HepG2 (cell line): Measurements from ENCODE around the gene TPST2. TPM values are rescaled to one million over a fixed set of nuclear protein-coding genes. Genes with fewer than 3 reads are reported as not detected.

ENCODE experiments used
- BCL6 ChIP-seq: IDR thresholded peaks from 2 replicates; pipeline ENCODE4 v1.6.1; 2016; ENCODE audit warnings: missing genetic modification reagents, missing compliant biosample characterization
- BHLHE40 ChIP-seq: IDR thresholded peaks from 2 replicates; pipeline ENCODE4 v1.6.1; 2011; ENCODE audit warnings: low read length, improper control_type of control experiment
- CHD4 ChIP-seq: fragments of 200-600 bp; sonication (generic); IDR thresholded peaks from 2 replicates; pipeline ENCODE4 v1.7.0; 2017; ENCODE audit warnings: mild to moderate bottlenecking, low read length, borderline replicate concordance
- HOXA3 ChIP-seq: sonication (generic); formaldehyde crosslinking; IDR thresholded peaks from 2 replicates; pipeline ENCODE4 v1.5.0; 2020; ENCODE audit warnings: missing genetic modification reagents
- ISL2 ChIP-seq: sonication (generic); formaldehyde crosslinking; IDR thresholded peaks from 2 replicates; pipeline ENCODE4 v1.5.0; 2020; ENCODE audit warnings: missing genetic modification reagents
- KAT8 ChIP-seq: IDR thresholded peaks from 2 replicates; pipeline ENCODE4 v1.6.1; 2016; ENCODE audit warnings: missing genetic modification reagents, missing compliant biosample characterization
- MYC ChIP-seq: sonication (generic); formaldehyde crosslinking; IDR thresholded peaks from 2 replicates; pipeline ENCODE4 v1.9.0; 2021; ENCODE audit warnings: missing genetic modification reagents, borderline replicate concordance
- NFYB ChIP-seq: sonication (generic); formaldehyde crosslinking; IDR thresholded peaks from 2 replicates; pipeline ENCODE4 v1.4.0; 2020; ENCODE audit warnings: missing genetic modification reagents
- NR0B2 ChIP-seq: sonication (generic); formaldehyde crosslinking; IDR thresholded peaks from 2 replicates; pipeline ENCODE4 v1.4.0; 2020; ENCODE audit warnings: mild to moderate bottlenecking, missing genetic modification reagents
- SETDB1 ChIP-seq: sonication (generic); formaldehyde crosslinking; IDR thresholded peaks from 2 replicates; pipeline ENCODE4 v1.5.1; 2020; ENCODE audit warnings: missing genetic modification reagents, mild to moderate bottlenecking, borderline replicate concordance
- SIX4 ChIP-seq: sonication (generic); formaldehyde crosslinking; IDR thresholded peaks from 2 replicates; pipeline ENCODE4 v1.4.0; 2020; ENCODE audit warnings: missing genetic modification reagents
- SOX6 ChIP-seq, 2 experiments: fragments of 450-650 bp in 1 of 2; sonication (generic) in 1 of 2; formaldehyde crosslinking in 1 of 2; IDR thresholded peaks; 2 replicates each; pipeline versions ENCODE4 v1.4.0 to v1.6.1; 2017 to 2020; ENCODE audit warnings: antibody characterized with exemption in 1 of 2, mild to moderate bottlenecking in 1 of 2, missing genetic modification reagents in 1 of 2
- SP5 ChIP-seq: IDR thresholded peaks from 2 replicates; pipeline ENCODE4 v1.6.1; 2016; ENCODE audit warnings: low read depth, borderline replicate concordance
- STAT5B ChIP-seq: sonication (generic); formaldehyde crosslinking; IDR thresholded peaks from 2 replicates; pipeline ENCODE4 v1.4.0; 2020; ENCODE audit warnings: missing genetic modification reagents
- ZBTB20 ChIP-seq: sonication (generic); formaldehyde crosslinking; IDR thresholded peaks from 2 replicates; pipeline ENCODE4 v1.8.1; 2023; ENCODE audit warnings: missing genetic modification reagents, low read depth, mild to moderate bottlenecking, borderline replicate concordance
- ZNF496 ChIP-seq: sonication (generic); formaldehyde crosslinking; IDR thresholded peaks from 2 replicates; pipeline ENCODE4 v1.8.1; 2023; ENCODE audit warnings: mild to moderate bottlenecking, moderate library complexity, missing genetic modification reagents; ENCODE audit not compliant: insufficient replicate concordance
- ZNF557 ChIP-seq: sonication (generic); formaldehyde crosslinking; IDR thresholded peaks from 2 replicates; pipeline ENCODE4 v1.4.0; 2020; ENCODE audit warnings: missing genetic modification reagents
- ZNF605 ChIP-seq: sonication (generic); formaldehyde crosslinking; IDR thresholded peaks from 2 replicates; pipeline ENCODE4 v1.8.0; 2022; ENCODE audit warnings: mild to moderate bottlenecking, missing genetic modification reagents
- ZSCAN29 ChIP-seq: sonication (generic); formaldehyde crosslinking; conservative IDR thresholded peaks from 2 replicates; pipeline ENCODE4 v1.4.0; 2020; ENCODE audit warnings: mild to moderate bottlenecking, missing genetic modification reagents
- polyA plus RNA-seq, 8 experiments: library from polyadenylated mRNA; depleted of rRNA in 3 of 8; stranded (reverse) in 7 of 8; unstranded in 1 of 8; fragments of >200 nt; fragmentation: Illumina TruSeq in 4 of 8; extraction: Trizol in 4 of 8; gene quantifications; 2 replicates each; pipeline versions ENCODE4 v1.2.1 to v1.2.3, GENCODE V29; 2011 to 2016; ENCODE audit warnings: low read depth in 4 of 8, missing spikeins in 1 of 8, mixed read lengths in 1 of 8; ENCODE audit not compliant: insufficient read depth in 1 of 8
- total RNA-seq, 5 experiments: library from RNA; depleted of rRNA; stranded (reverse); fragments of >200 nt; fragmentation: Illumina TruSeq; extraction: Trizol; gene quantifications; 2 replicates each; pipeline ENCODE4 v1.2.3, GENCODE V29; 2016; ENCODE audit warnings: low read depth in 1 of 5
- TF ChIP-seq, protein P1 (sequence below): sonication (generic); formaldehyde crosslinking; IDR thresholded peaks from 2 replicates; pipeline ENCODE4 v1.4.0; 2020; ENCODE audit warnings: missing genetic modification reagents; ENCODE audit errors: not compliant biosample characterization
- TF ChIP-seq, protein P2 (sequence below): sonication (generic); formaldehyde crosslinking; IDR thresholded peaks from 2 replicates; pipeline ENCODE4 v1.4.0; 2020; ENCODE audit warnings: mild to moderate bottlenecking, low read depth, missing genetic modification reagents
- TF ChIP-seq, protein P3 (sequence below): IDR thresholded peaks from 2 replicates; pipeline ENCODE4 v1.6.1; 2016; ENCODE audit warnings: mild to moderate bottlenecking, missing biosample characterization, missing genetic modification reagents
- TF ChIP-seq, protein P4 (sequence below): IDR thresholded peaks from 2 replicates; pipeline ENCODE4 v1.6.1; 2012; ENCODE audit warnings: low read depth, low read length, improper control_type of control experiment
- TF ChIP-seq, protein P5 (sequence below): sonication (generic); formaldehyde crosslinking; IDR thresholded peaks from 2 replicates; pipeline ENCODE4 v1.5.0; 2020; ENCODE audit warnings: missing genetic modification reagents
- TF ChIP-seq, protein P6 (sequence below): sonication (generic); formaldehyde crosslinking; IDR thresholded peaks from 2 replicates; pipeline ENCODE4 v1.8.1; 2023; ENCODE audit warnings: mild to moderate bottlenecking, missing genetic modification reagents

TPST2 gene
- total and polyA plus RNA-seq, 2 of the 13 experiments (the other 11 are each of a cell fraction or from before 2014, with no cell fraction given) = 15.2 to 23.8 TPM

- TF ChIP-seq, protein P1, sequence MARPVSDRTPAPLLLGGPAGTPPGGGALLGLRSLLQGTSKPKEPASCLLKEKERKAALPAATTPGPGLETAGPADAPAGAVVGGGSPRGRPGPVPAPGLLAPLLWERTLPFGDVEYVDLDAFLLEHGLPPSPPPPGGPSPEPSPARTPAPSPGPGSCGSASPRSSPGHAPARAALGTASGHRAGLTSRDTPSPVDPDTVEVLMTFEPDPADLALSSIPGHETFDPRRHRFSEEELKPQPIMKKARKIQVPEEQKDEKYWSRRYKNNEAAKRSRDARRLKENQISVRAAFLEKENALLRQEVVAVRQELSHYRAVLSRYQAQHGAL (CRISPR knock-in tag) = no peak
- TF ChIP-seq ZBTB20 (no peak), BHLHE40 (no peak), CHD4 (no peak), BCL6 (0 out of 2 replicates have a peak, but pooled peaks have one; percentile 6), SIX4 (CRISPR knock-in tag) (no peak), ZNF496 (CRISPR knock-in tag) (no peak), SETDB1 (CRISPR knock-in tag) (no peak), STAT5B (no peak), SP5 (CRISPR knock-in tag) (no peak), HOXA3 (CRISPR knock-in tag) (peak; percentile 34; the same call in 1 of the 2 replicates), NFYB (CRISPR knock-in tag) (no peak), NR0B2 (no peak), ZSCAN29 (CRISPR knock-in tag) (no peak), ZNF605 (no peak), SOX6 (IDR thresholded peaks at IDR 0.05) (no peak), SOX6 (CRISPR knock-in tag; IDR thresholded peaks at IDR 0.05) (no peak), ZNF557 (CRISPR knock-in tag) (no peak), ISL2 (CRISPR knock-in tag) (no peak), KAT8 (CRISPR knock-in tag) (no peak), MYC (no peak)
- TF ChIP-seq, protein P2, sequence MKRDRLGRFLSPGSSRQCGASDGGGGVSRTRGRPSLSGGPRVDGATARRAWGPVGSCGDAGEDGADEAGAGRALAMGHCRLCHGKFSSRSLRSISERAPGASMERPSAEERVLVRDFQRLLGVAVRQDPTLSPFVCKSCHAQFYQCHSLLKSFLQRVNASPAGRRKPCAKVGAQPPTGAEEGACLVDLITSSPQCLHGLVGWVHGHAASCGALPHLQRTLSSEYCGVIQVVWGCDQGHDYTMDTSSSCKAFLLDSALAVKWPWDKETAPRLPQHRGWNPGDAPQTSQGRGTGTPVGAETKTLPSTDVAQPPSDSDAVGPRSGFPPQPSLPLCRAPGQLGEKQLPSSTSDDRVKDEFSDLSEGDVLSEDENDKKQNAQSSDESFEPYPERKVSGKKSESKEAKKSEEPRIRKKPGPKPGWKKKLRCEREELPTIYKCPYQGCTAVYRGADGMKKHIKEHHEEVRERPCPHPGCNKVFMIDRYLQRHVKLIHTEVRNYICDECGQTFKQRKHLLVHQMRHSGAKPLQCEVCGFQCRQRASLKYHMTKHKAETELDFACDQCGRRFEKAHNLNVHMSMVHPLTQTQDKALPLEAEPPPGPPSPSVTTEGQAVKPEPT (CRISPR knock-in tag) = no peak
- TF ChIP-seq, protein P3, sequence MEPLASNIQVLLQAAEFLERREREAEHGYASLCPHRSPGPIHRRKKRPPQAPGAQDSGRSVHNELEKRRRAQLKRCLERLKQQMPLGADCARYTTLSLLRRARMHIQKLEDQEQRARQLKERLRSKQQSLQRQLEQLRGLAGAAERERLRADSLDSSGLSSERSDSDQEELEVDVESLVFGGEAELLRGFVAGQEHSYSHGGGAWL (CRISPR knock-in tag) = no peak
- TF ChIP-seq, protein P4, sequence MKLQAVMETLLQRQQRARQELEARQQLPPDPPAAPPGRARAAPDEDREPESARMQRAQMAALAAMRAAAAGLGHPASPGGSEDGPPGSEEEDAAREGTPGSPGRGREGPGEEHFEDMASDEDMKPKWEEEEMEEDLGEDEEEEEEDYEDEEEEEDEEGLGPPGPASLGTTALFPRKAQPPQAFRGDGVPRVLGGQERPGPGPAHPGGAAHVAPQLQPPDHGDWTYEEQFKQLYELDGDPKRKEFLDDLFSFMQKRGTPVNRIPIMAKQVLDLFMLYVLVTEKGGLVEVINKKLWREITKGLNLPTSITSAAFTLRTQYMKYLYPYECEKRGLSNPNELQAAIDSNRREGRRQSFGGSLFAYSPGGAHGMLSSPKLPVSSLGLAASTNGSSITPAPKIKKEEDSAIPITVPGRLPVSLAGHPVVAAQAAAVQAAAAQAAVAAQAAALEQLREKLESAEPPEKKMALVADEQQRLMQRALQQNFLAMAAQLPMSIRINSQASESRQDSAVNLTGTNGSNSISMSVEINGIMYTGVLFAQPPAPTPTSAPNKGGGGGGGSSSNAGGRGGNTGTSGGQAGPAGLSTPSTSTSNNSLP = no peak
- TF ChIP-seq, protein P5, sequence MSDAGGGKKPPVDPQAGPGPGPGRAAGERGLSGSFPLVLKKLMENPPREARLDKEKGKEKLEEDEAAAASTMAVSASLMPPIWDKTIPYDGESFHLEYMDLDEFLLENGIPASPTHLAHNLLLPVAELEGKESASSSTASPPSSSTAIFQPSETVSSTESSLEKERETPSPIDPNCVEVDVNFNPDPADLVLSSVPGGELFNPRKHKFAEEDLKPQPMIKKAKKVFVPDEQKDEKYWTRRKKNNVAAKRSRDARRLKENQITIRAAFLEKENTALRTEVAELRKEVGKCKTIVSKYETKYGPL (CRISPR knock-in tag) = no peak
- TF ChIP-seq, protein P6, sequence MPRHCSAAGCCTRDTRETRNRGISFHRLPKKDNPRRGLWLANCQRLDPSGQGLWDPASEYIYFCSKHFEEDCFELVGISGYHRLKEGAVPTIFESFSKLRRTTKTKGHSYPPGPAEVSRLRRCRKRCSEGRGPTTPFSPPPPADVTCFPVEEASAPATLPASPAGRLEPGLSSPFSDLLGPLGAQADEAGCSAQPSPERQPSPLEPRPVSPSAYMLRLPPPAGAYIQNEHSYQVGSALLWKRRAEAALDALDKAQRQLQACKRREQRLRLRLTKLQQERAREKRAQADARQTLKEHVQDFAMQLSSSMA (CRISPR knock-in tag) = no peak
Observed at GRCh38 chr22:26489447-26490036, 100.4 kb downstream of the TPST2 start (continued).
